ENCODE measurements around the gene PTPRB. TPM values are rescaled to one million over a fixed set of nuclear protein-coding genes. Genes with fewer than 3 reads are reported as not detected.

PTPRB gene
- total RNA-seq, 1 experiment from 2014 or later = not detected

- Histone ChIP-seq H3K4me1 (ENCODE audit: insufficient read depth, low read length, poor library complexity, severe bottlenecking) (no peaks in the 10 kb centered on the region), H3K27ac (ENCODE audit: low read depth, low read length, poor library complexity, severe bottlenecking) (no peak overlapping the region), H3K36me3 (ENCODE audit: insufficient read depth, low read length, poor library complexity, severe bottlenecking) (no peaks in the 10 kb centered on the region), H3K27me3 (replicated peaks; ENCODE audit: insufficient read depth, low read depth, low read length, poor library complexity) (no peaks in the 10 kb centered on the region), H3K4me3 (ENCODE audit: low read depth, low read length, poor library complexity, severe bottlenecking) (no peak overlapping the region), H3K9me3 (ENCODE audit: low read depth, low read length, poor library complexity, severe bottlenecking) (no peaks in the 10 kb centered on the region)
- no peak for DNase-seq (ENCODE audit: low spot score)
- ChIA-PET CTCF (no interaction called here), POLR2A (ENCODE audit: low non-redundant PET) (no interaction called here)
- intact Hi-C loops (cut with micrococcal nuclease; ENCODE audit: unreplicated experiment) = no loop called here
- TF ChIP-seq EZH2 (IDR thresholded peaks at IDR 0.05; ENCODE audit: borderline replicate concordance, low read depth, low read length, poor library complexity, severe bottlenecking) = no peak
- no peak for TF ChIP-seq CTCF (conservative IDR thresholded peaks at IDR 0.05; ENCODE audit: low read depth, low read length)
- no TSS peak for BruUV-seq (replicated peaks)
These were observed 22.9 kb upstream of the PTPRB start for GRCh38 chr12:70660002-70660604.

GRCh38 chr12:70659077-70659606, 21.9 kb upstream of the PTPRB start:
- intact Hi-C loops (cut with micrococcal nuclease; ENCODE audit: unreplicated experiment) = no loop called here
- TF ChIP-seq EZH2 (IDR thresholded peaks at IDR 0.05; ENCODE audit: borderline replicate concordance, low read depth, low read length, poor library complexity, severe bottlenecking) (no peak), CTCF (conservative IDR thresholded peaks at IDR 0.05; ENCODE audit: low read depth, low read length) (no peak)
- no peak for DNase-seq (ENCODE audit: low spot score)
- no peak overlapping the region for H3K27ac ChIP-seq (ENCODE audit: low read depth, low read length, poor library complexity, severe bottlenecking)
- ChIA-PET POLR2A (ENCODE audit: low non-redundant PET) (no interaction called here), CTCF (no interaction called here)
- no peaks in the 10 kb centered on the region for H3K4me1 ChIP-seq (ENCODE audit: insufficient read depth, low read length, poor library complexity, severe bottlenecking)
- H3K27me3 ChIP-seq (replicated peaks; ENCODE audit: insufficient read depth, low read depth, low read length, poor library complexity) = no peaks in the 10 kb centered on the region
- H3K9me3 ChIP-seq (ENCODE audit: low read depth, low read length, poor library complexity, severe bottlenecking) = no peaks in the 10 kb centered on the region
- BruUV-seq (replicated peaks) = no TSS peak
- H3K36me3 ChIP-seq (ENCODE audit: insufficient read depth, low read length, poor library complexity, severe bottlenecking) = no peaks in the 10 kb centered on the region
- no peak overlapping the region for H3K4me3 ChIP-seq (ENCODE audit: low read depth, low read length, poor library complexity, severe bottlenecking)

- no peak for TF ChIP-seq EZH2 (IDR thresholded peaks at IDR 0.05; ENCODE audit: borderline replicate concordance, low read depth, low read length, poor library complexity, severe bottlenecking)
- no peak for TF ChIP-seq CTCF (conservative IDR thresholded peaks at IDR 0.05; ENCODE audit: low read depth, low read length)
- no peak overlapping the region for H3K4me3 ChIP-seq (ENCODE audit: low read depth, low read length, poor library complexity, severe bottlenecking)
- DNase-seq (ENCODE audit: low spot score) = no peak
- H3K27me3 ChIP-seq (replicated peaks; ENCODE audit: insufficient read depth, low read depth, low read length, poor library complexity) = no peaks in the 10 kb centered on the region
- no peaks in the 10 kb centered on the region for H3K9me3 ChIP-seq (ENCODE audit: low read depth, low read length, poor library complexity, severe bottlenecking)
- CTCF ChIA-PET = no interaction called here
- intact Hi-C loops (cut with micrococcal nuclease; ENCODE audit: unreplicated experiment) = no loop called here
- H3K4me1 ChIP-seq (ENCODE audit: insufficient read depth, low read length, poor library complexity, severe bottlenecking) = no peaks in the 10 kb centered on the region
- BruUV-seq (replicated peaks) = no TSS peak
- no peaks in the 10 kb centered on the region for H3K36me3 ChIP-seq (ENCODE audit: insufficient read depth, low read length, poor library complexity, severe bottlenecking)
- H3K27ac ChIP-seq (ENCODE audit: low read depth, low read length, poor library complexity, severe bottlenecking) = no peak overlapping the region
- POLR2A ChIA-PET (ENCODE audit: low non-redundant PET) = no interaction called here
These were observed 20.5 kb upstream of the PTPRB start for GRCh38 chr12:70657616-70658286.
